HEK293T (cell line): ENCODE results near the gene OR1B1.

Source experiments
- FOXK2 ChIP-seq: fragments of 450-650 bp; IDR thresholded peaks from 2 replicates; pipeline ENCODE4 v1.6.1; 2016; ENCODE audit warnings: mild to moderate bottlenecking
- FOXM1 ChIP-seq: fragments of 450-650 bp; IDR thresholded peaks from 2 replicates; pipeline ENCODE4 v1.6.1; 2017; ENCODE audit warnings: mild to moderate bottlenecking, borderline replicate concordance
- LEF1 ChIP-seq: fragments of 450-650 bp; IDR thresholded peaks from 2 replicates; pipeline ENCODE4 v1.6.1; 2017; ENCODE audit warnings: mild to moderate bottlenecking, borderline replicate concordance
- NFRKB ChIP-seq: fragments of 450-650 bp; IDR thresholded peaks from 2 replicates; pipeline ENCODE4 v1.6.1; 2016; ENCODE audit warnings: mild to moderate bottlenecking, moderate library complexity
- PKNOX1 ChIP-seq: fragments of 450-650 bp; IDR thresholded peaks from 2 replicates; pipeline ENCODE4 v1.6.1; 2016
- SUZ12 ChIP-seq: fragments of 450-650 bp; IDR thresholded peaks from 2 replicates; pipeline ENCODE4 v1.6.1; 2016; ENCODE audit warnings: mild to moderate bottlenecking
- TARDBP ChIP-seq: fragments of 450-650 bp; IDR thresholded peaks from 2 replicates; pipeline ENCODE4 v1.6.1; 2016

DNA sequence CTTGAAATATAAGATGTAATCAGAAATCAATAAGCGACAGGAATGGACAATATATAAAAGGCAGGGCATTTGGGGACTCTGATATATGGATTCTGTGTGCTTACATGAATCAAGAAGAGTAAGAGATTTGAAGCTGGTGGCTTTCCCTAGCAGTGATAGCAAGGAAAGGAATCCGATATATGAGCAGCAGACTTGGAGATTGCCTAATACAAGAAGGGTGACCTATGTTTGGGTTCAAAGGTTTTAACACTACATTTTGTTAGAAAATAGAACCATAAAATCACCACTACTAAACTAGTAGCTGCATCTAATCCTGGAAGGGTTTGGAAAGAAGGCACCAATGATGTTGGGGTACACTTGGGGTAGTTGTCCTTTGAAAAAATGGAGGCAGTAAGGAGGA lies 15.1 kb upstream of the OR1B1 start:
- TF ChIP-seq SUZ12 (no peak), PKNOX1 (no peak), FOXK2 (no peak), FOXM1 (no peak), LEF1 (no peak), NFRKB (no peak), TARDBP (no peak)
